ENCODE data around the gene SPRED2.
A peak's percentile ranks its signal among the peaks of the same experiment; 100 is the strongest.

The SPRED2 gene

DNA sequence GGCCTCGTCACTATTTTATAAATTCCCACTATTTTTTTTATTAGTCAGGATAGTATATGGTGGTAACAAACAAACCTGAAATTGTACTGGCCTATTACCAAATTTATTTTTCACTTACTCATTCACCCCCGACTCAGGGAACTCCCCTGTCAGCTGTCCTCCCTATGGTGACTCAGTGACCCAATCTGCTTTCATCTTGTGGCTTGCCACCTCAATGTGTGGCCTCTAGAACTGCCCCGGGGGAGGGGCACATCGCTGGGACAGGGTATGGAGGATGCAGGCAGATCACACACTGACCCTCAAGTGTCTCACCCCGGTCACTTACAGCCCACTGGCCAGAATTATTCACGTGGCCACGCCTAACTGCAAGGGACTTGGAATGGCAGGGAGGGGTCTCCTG is 133.2 kb downstream of the SPRED2 start:
- Mint-ChIP-seq H3K27ac (peak overlapping the region in 2 of 3 experiments; percentile 62 to 96), H3K4me1 (peaks cover 46% of the 10 kb centered on the region), H3K27me3 (ENCODE audit: low read depth) (no peaks in the 10 kb centered on the region), H3K4me3 (no peak overlapping the region), H3K36me3 (ENCODE audit: low read depth) (peaks cover 11% of the 10 kb centered on the region), H3K9me3 (no peaks in the 10 kb centered on the region)
- TF ChIP-seq, protein P1, sequence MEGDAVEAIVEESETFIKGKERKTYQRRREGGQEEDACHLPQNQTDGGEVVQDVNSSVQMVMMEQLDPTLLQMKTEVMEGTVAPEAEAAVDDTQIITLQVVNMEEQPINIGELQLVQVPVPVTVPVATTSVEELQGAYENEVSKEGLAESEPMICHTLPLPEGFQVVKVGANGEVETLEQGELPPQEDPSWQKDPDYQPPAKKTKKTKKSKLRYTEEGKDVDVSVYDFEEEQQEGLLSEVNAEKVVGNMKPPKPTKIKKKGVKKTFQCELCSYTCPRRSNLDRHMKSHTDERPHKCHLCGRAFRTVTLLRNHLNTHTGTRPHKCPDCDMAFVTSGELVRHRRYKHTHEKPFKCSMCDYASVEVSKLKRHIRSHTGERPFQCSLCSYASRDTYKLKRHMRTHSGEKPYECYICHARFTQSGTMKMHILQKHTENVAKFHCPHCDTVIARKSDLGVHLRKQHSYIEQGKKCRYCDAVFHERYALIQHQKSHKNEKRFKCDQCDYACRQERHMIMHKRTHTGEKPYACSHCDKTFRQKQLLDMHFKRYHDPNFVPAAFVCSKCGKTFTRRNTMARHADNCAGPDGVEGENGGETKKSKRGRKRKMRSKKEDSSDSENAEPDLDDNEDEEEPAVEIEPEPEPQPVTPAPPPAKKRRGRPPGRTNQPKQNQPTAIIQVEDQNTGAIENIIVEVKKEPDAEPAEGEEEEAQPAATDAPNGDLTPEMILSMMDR (IDR thresholded peaks at IDR 0.05; ENCODE audit: unreplicated experiment in 3 of 3): no peak

DNA sequence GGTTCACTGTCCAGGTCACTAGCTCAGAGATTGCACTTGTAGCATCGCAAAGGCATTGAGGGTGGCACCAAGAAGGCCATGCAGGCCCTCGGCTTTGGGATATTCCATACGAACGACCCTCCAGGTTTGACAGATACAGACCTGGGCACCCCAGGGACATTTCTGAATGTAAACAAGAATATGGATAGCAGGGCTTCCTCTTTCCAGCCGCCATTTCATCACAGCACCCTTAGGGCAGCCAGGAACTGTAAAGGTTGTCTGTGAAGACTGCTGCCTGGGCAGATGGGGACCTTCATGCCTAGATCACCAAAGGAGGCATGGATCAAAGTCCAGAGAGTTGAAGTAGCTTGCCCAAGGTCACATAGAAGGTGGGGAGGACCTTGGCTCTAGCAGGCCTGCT is 134.3 kb downstream of the SPRED2 start:
- Mint-ChIP-seq H3K36me3 (ENCODE audit: low read depth) (peaks cover 9% of the 10 kb centered on the region), H3K27me3 (ENCODE audit: low read depth) (no peaks in the 10 kb centered on the region), H3K4me1 (peaks cover 52% of the 10 kb centered on the region), H3K27ac (peak overlapping the region in 1 of 3 experiments; percentile 51), H3K9me3 (no peaks in the 10 kb centered on the region), H3K4me3 (no peak overlapping the region)
- TF ChIP-seq, protein P1 (IDR thresholded peaks at IDR 0.05; ENCODE audit: unreplicated experiment in 3 of 3): no peak

DNA sequence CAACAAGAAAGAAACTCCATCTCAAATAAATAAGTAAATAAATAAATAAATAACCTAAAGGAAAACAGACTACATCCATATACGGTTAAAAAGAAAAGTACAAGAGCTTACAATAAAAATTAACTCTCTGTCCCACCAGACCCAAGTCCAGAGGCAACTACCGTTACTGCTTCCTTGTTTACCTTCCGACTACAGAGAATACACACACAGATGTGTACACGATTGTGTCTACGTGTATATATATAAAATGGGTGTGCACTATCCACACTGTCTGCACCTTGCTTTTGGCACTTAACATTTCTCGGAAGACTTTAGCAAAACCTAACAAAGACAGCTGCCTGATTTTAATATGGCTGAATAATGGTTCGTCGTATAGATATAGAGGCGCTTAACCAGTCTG is 134.9 kb downstream of the SPRED2 start:
- H3K27me3 Mint-ChIP-seq (ENCODE audit: low read depth): no peaks in the 10 kb centered on the region
- H3K4me3 Mint-ChIP-seq: no peak overlapping the region
- TF ChIP-seq, protein P1 (IDR thresholded peaks at IDR 0.05; ENCODE audit: unreplicated experiment in 3 of 3): no peak
- H3K27ac Mint-ChIP-seq: peak overlapping the region in 1 of 3 experiments; percentile 51
- peaks cover 52% of the 10 kb centered on the region for H3K4me1 Mint-ChIP-seq
- peaks cover 4% of the 10 kb centered on the region for H3K36me3 Mint-ChIP-seq (ENCODE audit: low read depth)
- no peaks in the 10 kb centered on the region for H3K9me3 Mint-ChIP-seq

DNA sequence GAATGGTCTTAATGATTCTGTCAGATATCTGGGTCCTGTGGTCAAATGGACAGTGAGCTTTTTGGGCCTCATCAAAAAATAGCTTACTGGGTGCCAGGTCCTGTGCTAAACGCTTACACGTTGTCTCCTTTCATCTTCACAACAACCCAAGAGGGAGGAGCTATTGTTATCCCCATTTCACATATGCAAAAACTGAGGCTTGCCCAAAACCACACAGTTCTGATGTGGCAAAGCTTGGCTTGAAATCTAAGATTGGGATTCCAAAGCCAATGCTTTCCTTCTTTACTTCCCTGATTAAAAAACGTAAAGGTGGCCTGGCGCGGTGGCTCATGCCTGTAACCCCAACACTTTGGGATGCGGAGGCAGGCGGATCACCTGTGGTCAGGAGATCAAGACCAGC is 135.4 kb downstream of the SPRED2 start:
- Mint-ChIP-seq H3K27me3 (ENCODE audit: low read depth) (no peaks in the 10 kb centered on the region), H3K9me3 (no peaks in the 10 kb centered on the region), H3K36me3 (ENCODE audit: low read depth) (no peaks in the 10 kb centered on the region), H3K4me3 (no peak overlapping the region), H3K4me1 (peaks cover 52% of the 10 kb centered on the region), H3K27ac (no peak overlapping the region)
- TF ChIP-seq, protein P1 (IDR thresholded peaks at IDR 0.05; ENCODE audit: unreplicated experiment in 3 of 3): no peak

DNA sequence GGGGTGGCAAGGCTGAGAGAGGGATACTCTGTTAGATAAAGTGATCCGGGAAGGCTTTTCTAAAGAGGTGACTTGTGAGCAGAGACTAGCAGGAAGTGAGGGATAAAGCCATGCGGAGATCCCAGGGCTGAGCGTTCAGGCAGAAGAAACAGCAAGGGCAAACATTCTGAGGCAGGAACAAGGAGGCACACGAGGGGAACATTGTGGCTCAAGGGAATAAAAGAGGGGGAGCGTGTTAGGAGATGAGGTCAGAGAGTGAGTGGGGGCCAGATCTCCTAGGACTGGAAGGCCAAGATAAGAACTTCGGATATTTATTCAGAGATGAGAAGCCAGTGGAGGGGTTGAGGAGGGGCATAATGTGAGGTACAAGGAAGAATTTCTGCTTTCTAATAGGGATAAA is 137.7 kb downstream of the SPRED2 start:
- Mint-ChIP-seq H3K9me3 (no peaks in the 10 kb centered on the region), H3K4me3 (no peak overlapping the region), H3K36me3 (ENCODE audit: low read depth) (no peaks in the 10 kb centered on the region), H3K4me1 (peaks cover 41% of the 10 kb centered on the region), H3K27ac (peak overlapping the region in 1 of 3 experiments; percentile 8), H3K27me3 (ENCODE audit: low read depth) (peaks cover 4% of the 10 kb centered on the region)
- TF ChIP-seq, protein P1 (IDR thresholded peaks at IDR 0.05; ENCODE audit: unreplicated experiment in 3 of 3): no peak

DNA sequence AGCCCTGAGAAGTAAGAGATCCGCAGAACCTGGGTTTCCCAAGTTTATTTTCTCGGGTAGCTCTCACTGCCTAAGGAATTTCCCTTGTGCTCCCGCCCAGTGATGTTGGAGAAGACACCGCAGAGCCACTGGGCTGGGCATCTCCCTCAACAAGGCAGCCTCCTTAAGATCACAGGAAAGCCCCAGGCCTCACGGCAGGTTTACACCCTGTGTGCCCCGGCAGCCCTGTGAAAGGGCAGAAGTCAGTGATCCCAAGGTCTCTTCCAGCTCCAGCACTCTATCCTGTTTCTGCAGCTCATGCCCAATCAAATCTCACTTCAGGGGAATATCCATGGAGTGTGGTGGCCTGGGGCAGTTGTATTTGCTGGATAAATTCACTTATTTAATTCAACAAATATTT is 138.3 kb downstream of the SPRED2 start:
- H3K36me3 Mint-ChIP-seq (ENCODE audit: low read depth): no peaks in the 10 kb centered on the region
- H3K4me1 Mint-ChIP-seq: peaks cover 35% of the 10 kb centered on the region
- peak overlapping the region in 1 of 3 experiments; percentile 8 for H3K27ac Mint-ChIP-seq
- H3K9me3 Mint-ChIP-seq: no peaks in the 10 kb centered on the region
- no peak overlapping the region for H3K4me3 Mint-ChIP-seq
- peaks cover 4% of the 10 kb centered on the region for H3K27me3 Mint-ChIP-seq (ENCODE audit: low read depth)
- TF ChIP-seq, protein P1 (IDR thresholded peaks at IDR 0.05; ENCODE audit: unreplicated experiment in 3 of 3): no peak
